C4-2B (cell line): ENCODE measurements around the gene GRM4.

Experiments used
- H3K27ac ChIP-seq: fragments of 450-650 bp; 2 replicates; pipeline ENCODE4 v1.5.1; 2017
- ZFX ChIP-seq: fragments of 450-650 bp; IDR thresholded peaks from 2 replicates; pipeline ENCODE4 v1.6.1; 2017
- TF ChIP-seq, protein P1 (sequence below): fragments of 450-650 bp; conservative IDR thresholded peaks from 2 replicates; pipeline ENCODE4 v1.5.1; 2017; ENCODE audit warnings: mild to moderate bottlenecking

GRM4 gene

GRCh38 chr6:34095136-34095505, 50.8 kb downstream of the GRM4 start:
- TF ChIP-seq, protein P1, sequence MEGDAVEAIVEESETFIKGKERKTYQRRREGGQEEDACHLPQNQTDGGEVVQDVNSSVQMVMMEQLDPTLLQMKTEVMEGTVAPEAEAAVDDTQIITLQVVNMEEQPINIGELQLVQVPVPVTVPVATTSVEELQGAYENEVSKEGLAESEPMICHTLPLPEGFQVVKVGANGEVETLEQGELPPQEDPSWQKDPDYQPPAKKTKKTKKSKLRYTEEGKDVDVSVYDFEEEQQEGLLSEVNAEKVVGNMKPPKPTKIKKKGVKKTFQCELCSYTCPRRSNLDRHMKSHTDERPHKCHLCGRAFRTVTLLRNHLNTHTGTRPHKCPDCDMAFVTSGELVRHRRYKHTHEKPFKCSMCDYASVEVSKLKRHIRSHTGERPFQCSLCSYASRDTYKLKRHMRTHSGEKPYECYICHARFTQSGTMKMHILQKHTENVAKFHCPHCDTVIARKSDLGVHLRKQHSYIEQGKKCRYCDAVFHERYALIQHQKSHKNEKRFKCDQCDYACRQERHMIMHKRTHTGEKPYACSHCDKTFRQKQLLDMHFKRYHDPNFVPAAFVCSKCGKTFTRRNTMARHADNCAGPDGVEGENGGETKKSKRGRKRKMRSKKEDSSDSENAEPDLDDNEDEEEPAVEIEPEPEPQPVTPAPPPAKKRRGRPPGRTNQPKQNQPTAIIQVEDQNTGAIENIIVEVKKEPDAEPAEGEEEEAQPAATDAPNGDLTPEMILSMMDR = no peak
- no peak for TF ChIP-seq ZFX

GRCh38 chr6:34094474-34095135, 51.3 kb downstream of the GRM4 start:
- no peak for TF ChIP-seq ZFX
- TF ChIP-seq, protein P1 = no peak
- H3K27ac ChIP-seq = no peak overlapping the region

More at GRCh38 chr6:34095136-34095505, 50.8 kb downstream of the GRM4 start:
- no peak overlapping the region for H3K27ac ChIP-seq

DNA sequence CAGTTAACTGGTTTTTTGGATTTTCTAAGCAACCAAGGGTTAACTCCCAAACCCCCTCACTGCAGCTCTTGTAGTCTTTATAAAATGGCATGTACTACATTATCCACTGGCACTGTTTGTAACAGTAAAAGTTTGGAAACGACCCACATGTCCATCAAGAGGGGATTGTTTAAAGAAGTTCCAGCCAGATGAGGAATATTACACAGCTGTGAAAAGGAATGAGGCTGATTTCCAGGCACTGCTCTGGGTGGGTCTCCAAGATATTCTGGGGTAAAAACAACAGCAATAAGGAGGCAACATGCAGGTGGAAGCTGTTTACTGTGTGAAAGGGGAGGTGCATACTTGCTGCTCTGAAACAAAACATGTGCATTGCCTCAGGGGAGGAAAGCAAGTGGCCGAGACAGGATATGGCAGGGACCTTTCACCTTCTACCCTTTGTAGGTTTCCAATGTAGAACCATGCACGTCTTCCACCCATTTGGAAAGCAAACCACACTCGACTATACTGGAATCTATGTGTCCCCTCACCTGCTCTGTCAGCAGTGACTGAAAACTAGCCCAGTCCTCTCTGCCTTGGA, 51.9 kb downstream of the GRM4 start:
- TF ChIP-seq, protein P1 = no peak
- no peak for TF ChIP-seq ZFX
- no peak overlapping the region for H3K27ac ChIP-seq

DNA sequence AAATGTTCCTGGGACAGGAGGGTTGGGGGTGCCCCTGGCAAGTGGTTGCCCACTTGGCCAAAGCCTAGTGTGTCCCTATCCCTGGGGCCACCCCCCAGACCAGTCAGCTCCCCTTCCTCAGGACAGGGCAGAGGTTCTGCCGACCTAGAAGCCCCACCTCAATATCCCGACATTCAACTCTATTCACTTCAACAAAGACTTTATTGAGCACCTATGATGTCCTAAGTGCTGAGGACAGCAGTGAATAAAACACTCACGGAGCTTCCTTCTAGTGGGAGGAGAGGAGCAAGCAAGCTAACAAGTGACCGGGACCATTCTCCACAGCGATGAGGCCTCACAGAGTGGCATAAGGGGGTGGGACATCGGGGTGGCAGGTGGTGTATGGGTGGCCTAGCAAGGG, 52.7 kb downstream of the GRM4 start:
- H3K27ac ChIP-seq = no peak overlapping the region
- no peak for TF ChIP-seq ZFX
- TF ChIP-seq, protein P1 = no peak

DNA sequence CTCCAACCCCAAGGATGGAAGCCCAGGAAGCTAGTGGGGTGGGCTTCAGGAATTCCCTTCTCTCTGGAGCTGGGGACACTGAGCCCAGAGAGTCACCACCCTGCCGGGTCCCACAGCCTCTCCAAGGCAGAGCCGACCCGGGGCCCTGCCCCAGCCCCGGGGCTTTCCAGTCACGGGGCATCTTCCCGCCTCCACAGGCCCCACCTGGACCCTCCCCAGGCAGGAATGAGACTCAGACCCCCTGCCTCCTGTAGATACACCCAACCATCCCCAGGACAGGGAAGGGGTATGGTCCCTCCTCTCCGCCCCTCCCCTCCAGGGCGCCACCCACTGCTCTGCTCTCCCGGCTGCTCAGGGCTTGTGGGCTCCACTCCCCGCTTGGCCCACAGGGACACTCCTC, 53.3 kb downstream of the GRM4 start:
- TF ChIP-seq, protein P1 = no peak
- TF ChIP-seq ZFX = no peak
- H3K27ac ChIP-seq = no peak overlapping the region

DNA sequence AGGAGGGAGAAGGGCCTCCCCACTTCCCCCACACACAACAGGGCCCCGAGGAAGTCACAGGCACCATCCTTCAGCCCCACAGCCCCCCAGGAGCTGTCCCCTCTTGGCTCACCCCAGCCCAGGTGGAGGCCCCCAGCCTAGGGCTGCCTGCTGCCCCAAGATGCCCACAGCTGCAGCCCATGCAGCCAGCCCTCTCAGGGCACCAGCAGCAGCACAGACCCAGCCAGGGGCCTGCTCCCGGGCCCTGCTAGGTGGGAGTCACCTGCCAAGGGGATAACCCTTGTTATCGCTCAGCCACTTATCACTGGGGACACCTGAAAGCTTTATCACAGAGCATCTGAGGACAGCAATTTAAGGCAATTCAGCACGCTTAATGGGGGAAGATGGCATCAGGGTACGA, 55.0 kb downstream of the GRM4 start:
- TF ChIP-seq, protein P1 = no peak
- no peak for TF ChIP-seq ZFX
- H3K27ac ChIP-seq = no peak overlapping the region

- TF ChIP-seq ZFX = no peak
- TF ChIP-seq, protein P1 = no peak
- no peak overlapping the region for H3K27ac ChIP-seq
Observed at GRCh38 chr6:34090529-34090928, 55.4 kb downstream of the GRM4 start.
